BE2C (cell line): ENCODE results near the gene GCHFR. TPM values are rescaled to one million over a fixed set of nuclear protein-coding genes. Genes with fewer than 3 reads are reported as not detected.

ENCODE experiments used
- DNase-seq: peaks from one replicate; pipeline ENCODE4 v3.0.0-alpha.2; 2020
- H3K27me3 ChIP-seq: fragments of 250-450 bp; sonication (Bioruptor Pico); 2 replicates; pipeline ENCODE4 v1.5.1; 2020; ENCODE audit warnings: mild to moderate bottlenecking
- H3K36me3 ChIP-seq: fragments of 250-450 bp; sonication (Bioruptor Pico); 2 replicates; pipeline ENCODE4 v1.5.1; 2020; ENCODE audit warnings: mild to moderate bottlenecking
- H3K4me1 ChIP-seq: fragments of 250-450 bp; sonication (Bioruptor Pico); 2 replicates; pipeline ENCODE4 v1.5.1; 2020
- H3K4me3 ChIP-seq: 2 replicates; pipeline ENCODE4 v1.5.1; 2011; ENCODE audit warnings: low read depth, low read length
- H3K9me3 ChIP-seq: fragments of 250-450 bp; sonication (Bioruptor Pico); 2 replicates; pipeline ENCODE4 v1.5.1; 2020
- CTCF ChIP-seq: IDR thresholded peaks from 2 replicates; pipeline ENCODE4 v1.5.1; 2012; ENCODE audit warnings: mild to moderate bottlenecking, low read depth, low read length
- polyA plus RNA-seq: library from polyadenylated mRNA; unstranded; fragments of >200 nt; gene quantifications from one replicate; pipeline ENCODE4 v1.2.1, GENCODE V29; 2012; ENCODE audit warnings: low read depth, missing spikeins; ENCODE audit not compliant: insufficient read length, insufficient read depth

GCHFR gene
- polyA plus RNA-seq, result 6.2 TPM

GRCh38 chr15:40763801-40764628, at the start of gene GCHFR:
Gene GCHFR (plus strand): TSS chr15:40764068. CDS start chr15:40764181, 113 bp downstream.
- Histone ChIP-seq H3K4me3 (no peak within 1 kb of the TSS), H3K9me3 (no peaks in the 10 kb centered on the region), H3K27me3 (no peaks in the 10 kb centered on the region), H3K4me1 (peaks cover 37% of the 10 kb centered on the region), H3K36me3 (no peaks in the 10 kb centered on the region)
- DNase-seq, result no peak
- TF ChIP-seq CTCF, result no peak

- H3K9me3 ChIP-seq, result no peaks in the 10 kb centered on the region
- H3K27me3 ChIP-seq, result no peaks in the 10 kb centered on the region
- no peak overlapping the region for H3K4me3 ChIP-seq
- H3K36me3 ChIP-seq, result peaks cover 23% of the 10 kb centered on the region
- H3K4me1 ChIP-seq, result no peaks in the 10 kb centered on the region
- no peak for TF ChIP-seq CTCF
- no peak for DNase-seq
Observed at GRCh38 chr15:40714144-40714543, 49.7 kb upstream of the GCHFR start.

GRCh38 chr15:40716165-40716564, 47.7 kb upstream of the GCHFR start:
- H3K27me3 ChIP-seq, result no peaks in the 10 kb centered on the region
- peaks cover 9% of the 10 kb centered on the region for H3K36me3 ChIP-seq
- no peak for TF ChIP-seq CTCF
- no peaks in the 10 kb centered on the region for H3K4me1 ChIP-seq
- H3K9me3 ChIP-seq, result no peaks in the 10 kb centered on the region
- DNase-seq, result no peak
- no peak overlapping the region for H3K4me3 ChIP-seq

GRCh38 chr15:40721701-40722100, 42.2 kb upstream of the GCHFR start:
- TF ChIP-seq CTCF, result no peak
- Histone ChIP-seq H3K9me3 (no peaks in the 10 kb centered on the region), H3K27me3 (no peaks in the 10 kb centered on the region), H3K4me3 (no peak overlapping the region), H3K4me1 (no peaks in the 10 kb centered on the region), H3K36me3 (peaks cover 10% of the 10 kb centered on the region)
- no peak for DNase-seq

GRCh38 chr15:40722354-40722753, 41.5 kb upstream of the GCHFR start:
- H3K4me1 ChIP-seq, result no peaks in the 10 kb centered on the region
- no peak for DNase-seq
- H3K4me3 ChIP-seq, result no peak overlapping the region
- H3K36me3 ChIP-seq, result peaks cover 10% of the 10 kb centered on the region
- TF ChIP-seq CTCF, result no peak
- H3K9me3 ChIP-seq, result no peaks in the 10 kb centered on the region
- no peaks in the 10 kb centered on the region for H3K27me3 ChIP-seq

GRCh38 chr15:40722934-40723333, 40.9 kb upstream of the GCHFR start:
- H3K4me1 ChIP-seq, result no peaks in the 10 kb centered on the region
- no peak for TF ChIP-seq CTCF
- no peaks in the 10 kb centered on the region for H3K27me3 ChIP-seq
- H3K36me3 ChIP-seq, result peaks cover 9% of the 10 kb centered on the region
- H3K4me3 ChIP-seq, result no peak overlapping the region
- DNase-seq, result no peak
- no peaks in the 10 kb centered on the region for H3K9me3 ChIP-seq
